MCF 10A (cell line): ENCODE results near the gene CACNA1S. TPM values are rescaled to one million over a fixed set of nuclear protein-coding genes. Genes with fewer than 3 reads are reported as not detected.

Experiments used
- BruUV-seq: library from RNA; stranded (reverse); fragments of 400-500 nt; replicated peaks from 2 replicates; lab custom pipeline; 2021; lab: Mats Ljungman, UMichigan
- CTCF ChIA-PET: fragments of 300-600 bp; sonication (Branson Sonifier 250); formaldehyde crosslinking; extraction: SDS; loops from one replicate; lab custom pipeline; 2021; ENCODE audit warnings: antibody characterized with exemption, inconsistent platforms; lab: Yijun Ruan, JAX
- POLR2A ChIA-PET: fragments of 300-600, 350-650 bp; sonication (Branson Sonifier 250); formaldehyde crosslinking; extraction: SDS; loops from one replicate; lab custom pipeline; 2020; ENCODE audit warnings: antibody characterized with exemption, inconsistent platforms; lab: Yijun Ruan, JAX
- DNase-seq: peaks from one replicate; pipeline ENCODE4 v3.0.0-alpha.2; 2018; ENCODE audit not compliant: unreplicated experiment
- H3K27ac Mint-ChIP-seq: one replicate; pipeline ENCODE4 v1.8.0; 2022; ENCODE audit warnings: mild to moderate bottlenecking, low read depth, mixed read lengths; ENCODE audit not compliant: unreplicated experiment
- H3K27me3 Mint-ChIP-seq: one replicate; pipeline ENCODE4 v1.8.0; 2022; ENCODE audit warnings: mixed read lengths; ENCODE audit not compliant: insufficient read depth, unreplicated experiment
- H3K36me3 Mint-ChIP-seq: one replicate; pipeline ENCODE4 v1.8.0; 2022; ENCODE audit warnings: mild to moderate bottlenecking, moderate library complexity, mixed read lengths; ENCODE audit not compliant: insufficient read depth, unreplicated experiment
- H3K4me1 Mint-ChIP-seq: one replicate; pipeline ENCODE4 v1.8.0; 2022; ENCODE audit warnings: mixed read lengths; ENCODE audit not compliant: insufficient read depth, unreplicated experiment
- H3K4me3 Mint-ChIP-seq: one replicate; pipeline ENCODE4 v1.8.0; 2022; ENCODE audit warnings: mild to moderate bottlenecking, moderate library complexity, mixed read lengths; ENCODE audit not compliant: unreplicated experiment
- H3K9me3 Mint-ChIP-seq: one replicate; pipeline ENCODE4 v1.8.0; 2022; ENCODE audit warnings: mixed read lengths; ENCODE audit not compliant: unreplicated experiment
- intact Hi-C: fragments of 100-400 bp; cut with micrococcal nuclease; formaldehyde crosslinking; loops from 2 replicates; pipeline ENCODE4 v1.14.1; 2022
- total RNA-seq: library from RNA; stranded (reverse); gene quantifications from 2 replicates; pipeline ENCODE4 v1.2.3, GENCODE V29; 2022
- TF ChIP-seq, protein P1 (sequence below): fragments of 200-600 bp; IDR thresholded peaks from one replicate; pipeline ENCODE4 v1.8.0; 2022; ENCODE audit warnings: antibody characterized with exemption, mild to moderate bottlenecking; ENCODE audit not compliant: unreplicated experiment

CACNA1S gene
- total RNA-seq, 1 experiment from 2014 or later = not detected

DNA sequence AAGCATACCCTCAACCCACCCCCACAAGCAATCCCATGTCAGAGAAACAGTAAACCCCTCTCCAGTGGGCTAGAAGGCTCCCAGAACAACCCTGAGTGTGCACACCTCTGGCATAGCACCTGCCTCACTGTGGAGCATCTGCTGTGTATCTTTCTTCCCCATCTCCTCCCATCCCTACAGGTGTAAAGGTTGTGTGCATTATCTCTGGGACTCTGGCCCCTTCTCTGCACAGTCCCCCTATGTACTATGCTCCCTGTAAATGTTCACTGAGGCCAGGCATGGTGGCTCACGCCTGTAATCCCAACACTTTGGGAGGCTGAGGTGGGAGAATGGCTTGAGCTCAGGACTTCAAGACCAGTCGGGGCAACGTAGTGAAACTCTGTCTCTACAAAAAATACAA is 700 bp upstream of the CACNA1S start:
- no peaks in the 10 kb centered on the region for H3K27me3 Mint-ChIP-seq
- ChIA-PET CTCF (interaction anchor here (0.7 to 5.3 kb wide), 34 partner anchors 10 to 554 kb away, joined by 3 to 92 read pairs (median 4); partner anchors contain the start of genes ASCL5 and IGFN1), POLR2A (no interaction called here)
- no TSS peak for BruUV-seq
- TF ChIP-seq, protein P1, sequence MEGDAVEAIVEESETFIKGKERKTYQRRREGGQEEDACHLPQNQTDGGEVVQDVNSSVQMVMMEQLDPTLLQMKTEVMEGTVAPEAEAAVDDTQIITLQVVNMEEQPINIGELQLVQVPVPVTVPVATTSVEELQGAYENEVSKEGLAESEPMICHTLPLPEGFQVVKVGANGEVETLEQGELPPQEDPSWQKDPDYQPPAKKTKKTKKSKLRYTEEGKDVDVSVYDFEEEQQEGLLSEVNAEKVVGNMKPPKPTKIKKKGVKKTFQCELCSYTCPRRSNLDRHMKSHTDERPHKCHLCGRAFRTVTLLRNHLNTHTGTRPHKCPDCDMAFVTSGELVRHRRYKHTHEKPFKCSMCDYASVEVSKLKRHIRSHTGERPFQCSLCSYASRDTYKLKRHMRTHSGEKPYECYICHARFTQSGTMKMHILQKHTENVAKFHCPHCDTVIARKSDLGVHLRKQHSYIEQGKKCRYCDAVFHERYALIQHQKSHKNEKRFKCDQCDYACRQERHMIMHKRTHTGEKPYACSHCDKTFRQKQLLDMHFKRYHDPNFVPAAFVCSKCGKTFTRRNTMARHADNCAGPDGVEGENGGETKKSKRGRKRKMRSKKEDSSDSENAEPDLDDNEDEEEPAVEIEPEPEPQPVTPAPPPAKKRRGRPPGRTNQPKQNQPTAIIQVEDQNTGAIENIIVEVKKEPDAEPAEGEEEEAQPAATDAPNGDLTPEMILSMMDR = no peak
- H3K36me3 Mint-ChIP-seq = no peaks in the 10 kb centered on the region
- H3K4me1 Mint-ChIP-seq = no peaks in the 10 kb centered on the region
- no peak overlapping the region for H3K4me3 Mint-ChIP-seq
- no peak for DNase-seq
- no peaks in the 10 kb centered on the region for H3K9me3 Mint-ChIP-seq
- intact Hi-C loops = loop anchor here (5.0 to 10.0 kb wide), 2 partner anchors 36 to 218 kb away; partner anchors contain the start of gene INAVA
- no peak overlapping the region for H3K27ac Mint-ChIP-seq

DNA sequence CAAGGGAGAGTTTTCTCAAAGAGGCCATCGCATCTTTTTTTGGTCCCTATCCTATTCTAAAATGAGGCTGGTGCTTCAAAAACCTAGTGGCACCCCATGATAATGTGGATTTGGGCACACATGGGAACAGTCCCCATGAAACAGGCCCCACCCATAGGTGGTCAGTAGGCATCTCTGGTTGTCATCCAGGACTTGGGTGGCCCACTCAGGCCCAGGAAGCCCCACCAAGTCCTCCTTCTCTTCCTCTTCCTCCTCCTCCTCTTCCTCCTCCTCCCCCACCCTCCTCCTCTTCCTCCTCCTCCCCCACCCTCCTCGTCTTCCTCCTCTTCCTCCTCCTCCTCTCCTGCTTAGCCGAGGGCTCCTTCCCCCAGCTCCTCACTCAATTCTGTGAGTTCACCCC is 554 bp downstream of the CACNA1S start:
- TF ChIP-seq, protein P1 = no peak
- Mint-ChIP-seq H3K9me3 (no peaks in the 10 kb centered on the region), H3K27me3 (no peaks in the 10 kb centered on the region), H3K36me3 (no peaks in the 10 kb centered on the region), H3K27ac (no peak overlapping the region), H3K4me1 (no peaks in the 10 kb centered on the region), H3K4me3 (no peak overlapping the region)
- POLR2A ChIA-PET = interaction anchor here (1.0 kb wide), 1 partner anchor 11 kb away, joined by 3 read pairs; no protein-coding TSS in a partner anchor
- BruUV-seq = no TSS peak
- CTCF ChIA-PET = interaction anchor here (0.7 to 4.8 kb wide), 7 partner anchors 13 to 553 kb away, joined by 3 to 92 read pairs (median 6); no protein-coding TSS in a partner anchor
- intact Hi-C loops = loop anchor here (5.0 to 10.0 kb wide), 2 partner anchors 34 to 217 kb away; partner anchors contain the start of gene INAVA
- no peak for DNase-seq

DNA sequence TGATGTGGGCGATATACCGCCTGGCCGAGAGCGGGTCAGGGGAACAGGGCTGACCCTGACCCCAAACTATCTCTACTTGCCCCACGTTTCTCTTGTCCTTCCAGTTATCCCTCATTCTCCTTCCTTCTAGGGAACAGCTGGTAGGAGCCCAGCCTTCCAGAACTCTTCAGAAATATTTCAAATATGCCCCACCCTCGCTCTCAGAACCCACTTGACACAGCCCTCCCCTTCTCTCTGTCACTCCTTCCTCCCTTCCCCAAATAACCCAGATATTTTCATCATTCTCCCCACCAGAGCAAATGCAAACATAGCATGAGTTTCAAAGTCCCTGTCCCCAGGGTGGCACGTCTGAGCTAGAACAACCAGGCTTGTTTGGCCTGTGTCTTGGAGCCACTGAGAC is 1.1 kb downstream of the CACNA1S start:
- Mint-ChIP-seq H3K9me3 (no peaks in the 10 kb centered on the region), H3K4me1 (no peaks in the 10 kb centered on the region), H3K27me3 (no peaks in the 10 kb centered on the region), H3K36me3 (no peaks in the 10 kb centered on the region), H3K27ac (no peak overlapping the region), H3K4me3 (no peak overlapping the region)
- TF ChIP-seq, protein P1 = no peak
- no peak for DNase-seq
- intact Hi-C loops = loop anchor here (5.0 to 10.0 kb wide), 2 partner anchors 34 to 216 kb away; partner anchors contain the start of gene INAVA
- ChIA-PET CTCF (interaction anchor here (0.7 to 4.8 kb wide), 7 partner anchors 13 to 553 kb away, joined by 3 to 92 read pairs (median 5); no protein-coding TSS in a partner anchor), POLR2A (interaction anchor here (0.6 to 1.0 kb wide), 2 partner anchors 12 to 89 kb away, joined by 3 to 4 read pairs; no protein-coding TSS in a partner anchor)
- no TSS peak for BruUV-seq

DNA sequence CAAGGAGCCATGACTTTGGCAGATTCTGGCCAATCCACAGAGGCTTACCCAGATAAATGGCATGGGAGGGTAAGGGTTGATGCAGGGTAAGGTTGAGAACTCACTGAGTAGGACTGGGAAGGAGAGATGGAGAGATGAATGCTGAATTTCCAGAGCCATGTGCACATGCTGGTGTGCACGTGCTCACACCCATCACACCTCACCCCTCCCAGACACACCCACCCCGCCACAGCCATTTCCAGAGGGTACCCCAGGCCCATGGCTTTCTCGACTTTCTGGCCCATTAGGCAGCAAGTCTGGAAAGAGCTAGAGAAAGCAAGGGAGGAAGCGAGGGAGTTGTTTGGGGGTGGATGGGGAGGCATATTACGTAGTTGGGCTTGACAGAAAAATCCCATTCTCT is 1.6 kb downstream of the CACNA1S start:
- intact Hi-C loops = loop anchor here (5.0 to 10.0 kb wide), 2 partner anchors 33 to 216 kb away; partner anchors contain the start of gene INAVA
- H3K4me1 Mint-ChIP-seq = no peaks in the 10 kb centered on the region
- BruUV-seq = no TSS peak
- no peaks in the 10 kb centered on the region for H3K9me3 Mint-ChIP-seq
- POLR2A ChIA-PET = interaction anchor here (0.6 kb wide), 1 partner anchor 88 kb away, joined by 4 read pairs; no protein-coding TSS in a partner anchor
- H3K27ac Mint-ChIP-seq = no peak overlapping the region
- no peak for DNase-seq
- no peaks in the 10 kb centered on the region for H3K36me3 Mint-ChIP-seq
- H3K27me3 Mint-ChIP-seq = no peaks in the 10 kb centered on the region
- TF ChIP-seq, protein P1 = no peak
- H3K4me3 Mint-ChIP-seq = no peak overlapping the region
- CTCF ChIA-PET = interaction anchor here (1.0 to 2.0 kb wide), 4 partner anchors 24 to 552 kb away, joined by 5 to 9 read pairs (median 6); no protein-coding TSS in a partner anchor
